ENCODE data around the gene NBAS.

DNA sequence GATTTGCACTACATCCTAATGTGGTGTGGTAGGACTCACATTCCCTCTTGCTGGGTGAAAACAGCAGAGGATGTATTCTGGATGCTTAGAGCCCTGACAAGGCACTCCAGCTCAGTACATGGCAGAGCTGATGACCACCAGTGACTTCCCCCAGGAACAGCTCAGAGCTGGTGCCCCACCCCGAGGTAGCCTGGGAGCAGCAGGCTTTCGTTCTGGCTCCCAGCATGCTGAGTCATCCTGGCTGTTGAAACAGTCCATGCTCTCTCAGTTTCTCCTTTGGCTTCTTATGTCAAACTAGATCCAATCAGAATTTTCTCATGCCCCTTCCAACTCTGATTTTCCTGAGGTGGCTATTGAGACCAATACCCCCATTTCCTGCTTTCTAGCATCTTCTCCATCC, 438.2 kb downstream of the NBAS start:
- TF ChIP-seq CTCF (IDR thresholded peaks at IDR 0.05 in 4 of 5, conservative IDR thresholded peaks at IDR 0.05 in 1 of 5) (no peak), POLR2A (IDR thresholded peaks at IDR 0.05) (no peak)
